HepG2 (cell line): ENCODE measurements around the gene AGBL3. TPM values are rescaled to one million over a fixed set of nuclear protein-coding genes. Genes with fewer than 3 reads are reported as not detected.
A peak's percentile ranks its signal among the peaks of the same experiment; 100 is the strongest.

Experiments used
- CBX2 ChIP-seq, 2 experiments: fragments of 200-600 bp in 1 of 2; sonication (generic); formaldehyde crosslinking in 1 of 2; IDR thresholded peaks; 2 replicates each; pipeline versions ENCODE4 v1.7.0 to v1.8.1; 2018 to 2022; ENCODE audit warnings: low read depth in 2 of 2, low read length in 1 of 2, mild to moderate bottlenecking in 1 of 2, missing genetic modification reagents in 1 of 2
- MBNL3 ChIP-seq: fragments of 250-450 bp; sonication (Bioruptor Pico); conservative IDR thresholded peaks from 2 replicates; pipeline ENCODE4 v1.8.0; 2022; ENCODE audit warnings: mild to moderate bottlenecking, inconsistent platforms
- NFE2L2 ChIP-seq: fragments of 150-350 bp; IDR thresholded peaks from 2 replicates; pipeline ENCODE4 v1.6.1; 2014; ENCODE audit warnings: low read length
- PCBP1 ChIP-seq: fragments of 200-400 bp; formaldehyde crosslinking; IDR thresholded peaks from 2 replicates; pipeline ENCODE4 v1.6.1; 2017; ENCODE audit warnings: mild to moderate bottlenecking, low read depth, low read length, borderline replicate concordance
- POLR2AphosphoS2 ChIP-seq: IDR thresholded peaks from 2 replicates; pipeline ENCODE4 v1.6.1; 2011; ENCODE audit warnings: low read depth, low read length, improper control_type of control experiment
- ZBTB1 ChIP-seq: sonication (generic); formaldehyde crosslinking; IDR thresholded peaks from 2 replicates; pipeline ENCODE4 v1.4.0; 2020; ENCODE audit warnings: missing genetic modification reagents, borderline replicate concordance
- ZNF235 ChIP-seq: sonication (generic); formaldehyde crosslinking; IDR thresholded peaks from 2 replicates; pipeline ENCODE4 v1.8.1; 2023; ENCODE audit warnings: mild to moderate bottlenecking, missing genetic modification reagents, borderline replicate concordance
- ZNF501 ChIP-seq: sonication (generic); formaldehyde crosslinking; IDR thresholded peaks from 2 replicates; pipeline ENCODE4 v1.5.1; 2020; ENCODE audit warnings: mild to moderate bottlenecking, moderate library complexity, missing genetic modification reagents
- ZNF672 ChIP-seq: sonication (generic); formaldehyde crosslinking; IDR thresholded peaks from 2 replicates; pipeline ENCODE4 v1.8.1; 2022; ENCODE audit warnings: missing genetic modification reagents
- polyA plus RNA-seq, 8 experiments: library from polyadenylated mRNA; depleted of rRNA in 3 of 8; stranded (reverse) in 7 of 8; unstranded in 1 of 8; fragments of >200 nt; fragmentation: Illumina TruSeq in 4 of 8; extraction: Trizol in 4 of 8; gene quantifications; 2 replicates each; pipeline versions ENCODE4 v1.2.1 to v1.2.3, GENCODE V29; 2011 to 2016; ENCODE audit warnings: low read depth in 4 of 8, missing spikeins in 1 of 8, mixed read lengths in 1 of 8; ENCODE audit not compliant: insufficient read depth in 1 of 8
- total RNA-seq, 5 experiments: library from RNA; depleted of rRNA; stranded (reverse); fragments of >200 nt; fragmentation: Illumina TruSeq; extraction: Trizol; gene quantifications; 2 replicates each; pipeline ENCODE4 v1.2.3, GENCODE V29; 2016; ENCODE audit warnings: low read depth in 1 of 5
- TF ChIP-seq, protein P1 (sequence below): sonication (generic); formaldehyde crosslinking; IDR thresholded peaks from 2 replicates; pipeline ENCODE4 v1.4.0; 2020; ENCODE audit warnings: missing genetic modification reagents, borderline replicate concordance
- TF ChIP-seq, protein P2 (sequence below): sonication (generic); formaldehyde crosslinking; IDR thresholded peaks from 2 replicates; pipeline ENCODE4 v1.5.1; 2020; ENCODE audit warnings: mild to moderate bottlenecking, missing genetic modification reagents, borderline replicate concordance
- TF ChIP-seq, protein P3 (sequence below): sonication (generic); formaldehyde crosslinking; IDR thresholded peaks from 2 replicates; pipeline ENCODE4 v1.4.0; 2020; ENCODE audit warnings: mild to moderate bottlenecking, missing genetic modification reagents
- TF ChIP-seq, protein P4 (sequence below): sonication (generic); formaldehyde crosslinking; conservative IDR thresholded peaks from 2 replicates; pipeline ENCODE4 v1.4.0; 2020; ENCODE audit warnings: missing genetic modification reagents
- TF ChIP-seq, protein P5 (sequence below): sonication (generic); formaldehyde crosslinking; IDR thresholded peaks from 2 replicates; pipeline ENCODE4 v1.8.0; 2022; ENCODE audit warnings: mild to moderate bottlenecking, missing genetic modification reagents; ENCODE audit not compliant: insufficient replicate concordance

The AGBL3 gene
- total and polyA plus RNA-seq, 2 of the 13 experiments (the other 11 are each of a cell fraction or from before 2014, with no cell fraction given): 2.2 to 7.2 TPM

DNA sequence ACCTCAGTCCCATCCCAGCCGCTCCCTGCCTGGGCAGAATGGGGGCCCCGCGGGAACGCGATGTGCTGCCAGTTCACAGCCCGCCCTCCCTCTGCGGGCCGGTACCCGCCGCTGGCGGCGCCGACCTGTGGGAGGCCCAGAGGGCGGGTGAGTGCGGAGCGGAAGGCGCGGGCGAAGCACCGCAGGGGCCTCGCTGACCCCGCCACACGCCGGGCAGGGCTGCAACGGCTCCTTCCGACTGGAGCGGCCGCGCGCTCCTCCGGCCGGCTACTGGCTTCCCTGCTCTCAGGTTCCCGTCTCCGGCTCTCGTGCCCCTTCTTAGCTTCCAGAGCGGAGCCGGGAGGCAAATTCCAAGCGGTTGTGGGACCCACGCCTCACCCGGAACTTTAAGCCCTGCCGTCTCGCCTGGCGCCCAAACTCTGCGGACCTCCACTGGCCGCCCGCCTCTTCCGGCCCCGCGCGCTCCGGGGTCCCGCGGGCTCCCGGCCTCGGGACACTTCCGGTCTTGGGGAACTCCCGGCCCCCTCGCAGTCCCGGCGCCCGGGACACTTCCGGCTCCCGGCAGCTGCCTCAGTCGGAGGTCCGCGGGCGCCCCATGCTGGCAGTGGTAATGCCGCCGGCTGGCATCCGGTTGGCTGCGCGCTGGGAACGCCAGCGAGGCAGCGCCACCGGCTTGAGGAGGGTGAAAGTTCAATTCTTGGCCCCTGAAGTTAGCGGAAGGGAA, 184.1 kb downstream of the AGBL3 start, which contains the start of gene CYREN (continued):
- TF ChIP-seq, protein P1, sequence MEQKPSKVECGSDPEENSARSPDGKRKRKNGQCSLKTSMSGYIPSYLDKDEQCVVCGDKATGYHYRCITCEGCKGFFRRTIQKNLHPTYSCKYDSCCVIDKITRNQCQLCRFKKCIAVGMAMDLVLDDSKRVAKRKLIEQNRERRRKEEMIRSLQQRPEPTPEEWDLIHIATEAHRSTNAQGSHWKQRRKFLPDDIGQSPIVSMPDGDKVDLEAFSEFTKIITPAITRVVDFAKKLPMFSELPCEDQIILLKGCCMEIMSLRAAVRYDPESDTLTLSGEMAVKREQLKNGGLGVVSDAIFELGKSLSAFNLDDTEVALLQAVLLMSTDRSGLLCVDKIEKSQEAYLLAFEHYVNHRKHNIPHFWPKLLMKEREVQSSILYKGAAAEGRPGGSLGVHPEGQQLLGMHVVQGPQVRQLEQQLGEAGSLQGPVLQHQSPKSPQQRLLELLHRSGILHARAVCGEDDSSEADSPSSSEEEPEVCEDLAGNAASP (CRISPR knock-in tag): 0 out of 2 replicates have a peak, but pooled peaks have one; percentile 24
- TF ChIP-seq POLR2AphosphoS2 (no peak; the same call in 1 of the 2 replicates), NFE2L2 (no peak), CBX2 (IDR thresholded peaks at IDR 0.05; ENCODE audit: low read depth, low read length) (no peak), CBX2 (CRISPR knock-in tag; IDR thresholded peaks at IDR 0.05; ENCODE audit: low read depth) (no peak), PCBP1 (peak; percentile 66; the same call in 1 of the 2 replicates), MBNL3 (CRISPR knock-in tag) (no peak), ZNF672 (CRISPR knock-in tag) (no peak), ZBTB1 (CRISPR knock-in tag) (no peak), ZNF235 (CRISPR knock-in tag) (peak; percentile 85), ZNF501 (CRISPR knock-in tag) (peak; percentile 97)
- TF ChIP-seq, protein P2, sequence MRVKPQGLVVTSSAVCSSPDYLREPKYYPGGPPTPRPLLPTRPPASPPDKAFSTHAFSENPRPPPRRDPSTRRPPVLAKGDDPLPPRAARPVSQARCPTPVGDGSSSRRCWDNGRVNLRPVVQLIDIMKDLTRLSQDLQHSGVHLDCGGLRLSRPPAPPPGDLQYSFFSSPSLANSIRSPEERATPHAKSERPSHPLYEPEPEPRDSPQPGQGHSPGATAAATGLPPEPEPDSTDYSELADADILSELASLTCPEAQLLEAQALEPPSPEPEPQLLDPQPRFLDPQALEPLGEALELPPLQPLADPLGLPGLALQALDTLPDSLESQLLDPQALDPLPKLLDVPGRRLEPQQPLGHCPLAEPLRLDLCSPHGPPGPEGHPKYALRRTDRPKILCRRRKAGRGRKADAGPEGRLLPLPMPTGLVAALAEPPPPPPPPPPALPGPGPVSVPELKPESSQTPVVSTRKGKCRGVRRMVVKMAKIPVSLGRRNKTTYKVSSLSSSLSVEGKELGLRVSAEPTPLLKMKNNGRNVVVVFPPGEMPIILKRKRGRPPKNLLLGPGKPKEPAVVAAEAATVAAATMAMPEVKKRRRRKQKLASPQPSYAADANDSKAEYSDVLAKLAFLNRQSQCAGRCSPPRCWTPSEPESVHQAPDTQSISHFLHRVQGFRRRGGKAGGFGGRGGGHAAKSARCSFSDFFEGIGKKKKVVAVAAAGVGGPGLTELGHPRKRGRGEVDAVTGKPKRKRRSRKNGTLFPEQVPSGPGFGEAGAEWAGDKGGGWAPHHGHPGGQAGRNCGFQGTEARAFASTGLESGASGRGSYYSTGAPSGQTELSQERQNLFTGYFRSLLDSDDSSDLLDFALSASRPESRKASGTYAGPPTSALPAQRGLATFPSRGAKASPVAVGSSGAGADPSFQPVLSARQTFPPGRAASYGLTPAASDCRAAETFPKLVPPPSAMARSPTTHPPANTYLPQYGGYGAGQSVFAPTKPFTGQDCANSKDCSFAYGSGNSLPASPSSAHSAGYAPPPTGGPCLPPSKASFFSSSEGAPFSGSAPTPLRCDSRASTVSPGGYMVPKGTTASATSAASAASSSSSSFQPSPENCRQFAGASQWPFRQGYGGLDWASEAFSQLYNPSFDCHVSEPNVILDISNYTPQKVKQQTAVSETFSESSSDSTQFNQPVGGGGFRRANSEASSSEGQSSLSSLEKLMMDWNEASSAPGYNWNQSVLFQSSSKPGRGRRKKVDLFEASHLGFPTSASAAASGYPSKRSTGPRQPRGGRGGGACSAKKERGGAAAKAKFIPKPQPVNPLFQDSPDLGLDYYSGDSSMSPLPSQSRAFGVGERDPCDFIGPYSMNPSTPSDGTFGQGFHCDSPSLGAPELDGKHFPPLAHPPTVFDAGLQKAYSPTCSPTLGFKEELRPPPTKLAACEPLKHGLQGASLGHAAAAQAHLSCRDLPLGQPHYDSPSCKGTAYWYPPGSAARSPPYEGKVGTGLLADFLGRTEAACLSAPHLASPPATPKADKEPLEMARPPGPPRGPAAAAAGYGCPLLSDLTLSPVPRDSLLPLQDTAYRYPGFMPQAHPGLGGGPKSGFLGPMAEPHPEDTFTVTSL (CRISPR knock-in tag): no peak; the same call in none of the 2 replicates
- TF ChIP-seq, protein P3, sequence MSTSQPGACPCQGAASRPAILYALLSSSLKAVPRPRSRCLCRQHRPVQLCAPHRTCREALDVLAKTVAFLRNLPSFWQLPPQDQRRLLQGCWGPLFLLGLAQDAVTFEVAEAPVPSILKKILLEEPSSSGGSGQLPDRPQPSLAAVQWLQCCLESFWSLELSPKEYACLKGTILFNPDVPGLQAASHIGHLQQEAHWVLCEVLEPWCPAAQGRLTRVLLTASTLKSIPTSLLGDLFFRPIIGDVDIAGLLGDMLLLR (CRISPR knock-in tag): peak; percentile 38; the same call in 1 of the 2 replicates
- TF ChIP-seq, protein P4, sequence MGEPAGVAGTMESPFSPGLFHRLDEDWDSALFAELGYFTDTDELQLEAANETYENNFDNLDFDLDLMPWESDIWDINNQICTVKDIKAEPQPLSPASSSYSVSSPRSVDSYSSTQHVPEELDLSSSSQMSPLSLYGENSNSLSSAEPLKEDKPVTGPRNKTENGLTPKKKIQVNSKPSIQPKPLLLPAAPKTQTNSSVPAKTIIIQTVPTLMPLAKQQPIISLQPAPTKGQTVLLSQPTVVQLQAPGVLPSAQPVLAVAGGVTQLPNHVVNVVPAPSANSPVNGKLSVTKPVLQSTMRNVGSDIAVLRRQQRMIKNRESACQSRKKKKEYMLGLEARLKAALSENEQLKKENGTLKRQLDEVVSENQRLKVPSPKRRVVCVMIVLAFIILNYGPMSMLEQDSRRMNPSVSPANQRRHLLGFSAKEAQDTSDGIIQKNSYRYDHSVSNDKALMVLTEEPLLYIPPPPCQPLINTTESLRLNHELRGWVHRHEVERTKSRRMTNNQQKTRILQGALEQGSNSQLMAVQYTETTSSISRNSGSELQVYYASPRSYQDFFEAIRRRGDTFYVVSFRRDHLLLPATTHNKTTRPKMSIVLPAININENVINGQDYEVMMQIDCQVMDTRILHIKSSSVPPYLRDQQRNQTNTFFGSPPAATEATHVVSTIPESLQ (CRISPR knock-in tag): 0 out of 2 replicates have a peak, but pooled peaks have one; percentile 44
- TF ChIP-seq, protein P5, sequence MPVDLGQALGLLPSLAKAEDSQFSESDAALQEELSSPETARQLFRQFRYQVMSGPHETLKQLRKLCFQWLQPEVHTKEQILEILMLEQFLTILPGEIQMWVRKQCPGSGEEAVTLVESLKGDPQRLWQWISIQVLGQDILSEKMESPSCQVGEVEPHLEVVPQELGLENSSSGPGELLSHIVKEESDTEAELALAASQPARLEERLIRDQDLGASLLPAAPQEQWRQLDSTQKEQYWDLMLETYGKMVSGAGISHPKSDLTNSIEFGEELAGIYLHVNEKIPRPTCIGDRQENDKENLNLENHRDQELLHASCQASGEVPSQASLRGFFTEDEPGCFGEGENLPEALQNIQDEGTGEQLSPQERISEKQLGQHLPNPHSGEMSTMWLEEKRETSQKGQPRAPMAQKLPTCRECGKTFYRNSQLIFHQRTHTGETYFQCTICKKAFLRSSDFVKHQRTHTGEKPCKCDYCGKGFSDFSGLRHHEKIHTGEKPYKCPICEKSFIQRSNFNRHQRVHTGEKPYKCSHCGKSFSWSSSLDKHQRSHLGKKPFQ: no peak
